Measurements from ENCODE around the gene CHRM2.

DNA sequence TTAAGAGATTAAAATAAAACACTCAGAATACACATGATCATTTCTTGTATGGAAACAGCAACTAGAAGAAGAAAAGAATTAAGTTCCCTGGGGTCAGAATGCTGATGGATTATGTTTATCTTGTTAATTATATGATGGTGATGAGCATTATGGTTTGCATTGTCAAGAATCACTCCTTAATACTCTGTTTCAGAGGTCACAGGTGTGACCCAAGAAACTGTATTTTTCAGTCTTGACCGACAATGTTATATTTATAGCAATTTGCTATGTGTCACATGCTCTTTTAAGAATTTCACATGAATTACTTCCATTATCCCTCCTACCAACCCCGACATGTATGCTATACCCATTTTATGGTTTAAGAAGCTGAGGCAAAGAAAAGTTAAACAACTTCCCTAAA is 2.7 kb upstream of the CHRM2 start:
- TF ChIP-seq, protein P1, sequence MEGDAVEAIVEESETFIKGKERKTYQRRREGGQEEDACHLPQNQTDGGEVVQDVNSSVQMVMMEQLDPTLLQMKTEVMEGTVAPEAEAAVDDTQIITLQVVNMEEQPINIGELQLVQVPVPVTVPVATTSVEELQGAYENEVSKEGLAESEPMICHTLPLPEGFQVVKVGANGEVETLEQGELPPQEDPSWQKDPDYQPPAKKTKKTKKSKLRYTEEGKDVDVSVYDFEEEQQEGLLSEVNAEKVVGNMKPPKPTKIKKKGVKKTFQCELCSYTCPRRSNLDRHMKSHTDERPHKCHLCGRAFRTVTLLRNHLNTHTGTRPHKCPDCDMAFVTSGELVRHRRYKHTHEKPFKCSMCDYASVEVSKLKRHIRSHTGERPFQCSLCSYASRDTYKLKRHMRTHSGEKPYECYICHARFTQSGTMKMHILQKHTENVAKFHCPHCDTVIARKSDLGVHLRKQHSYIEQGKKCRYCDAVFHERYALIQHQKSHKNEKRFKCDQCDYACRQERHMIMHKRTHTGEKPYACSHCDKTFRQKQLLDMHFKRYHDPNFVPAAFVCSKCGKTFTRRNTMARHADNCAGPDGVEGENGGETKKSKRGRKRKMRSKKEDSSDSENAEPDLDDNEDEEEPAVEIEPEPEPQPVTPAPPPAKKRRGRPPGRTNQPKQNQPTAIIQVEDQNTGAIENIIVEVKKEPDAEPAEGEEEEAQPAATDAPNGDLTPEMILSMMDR (IDR thresholded peaks at IDR 0.05) = no peak
- TF ChIP-seq POLR2A (IDR thresholded peaks at IDR 0.05) = no peak

All from thyroid gland (tissue), 4 donors.